A549 (cell line): ENCODE data around the gene GATA2.

ENCODE experiments used
- CBX2 ChIP-seq: fragments of 200-600 bp; sonication (generic); IDR thresholded peaks from 2 replicates; pipeline ENCODE4 v1.6.1; 2016; ENCODE audit warnings: low read depth, mild to moderate bottlenecking, borderline replicate concordance
- CEBPB ChIP-seq, 2 experiments: fragments of >200 bp in 1 of 2; sonication (Bioruptor Twin) in 1 of 2; formaldehyde crosslinking in 1 of 2; IDR thresholded peaks; 2 replicates each; pipeline ENCODE4 v1.6.1; 2012 to 2016
- CHD4 ChIP-seq: fragments of 200-600 bp; sonication (generic); IDR thresholded peaks from 2 replicates; pipeline ENCODE4 v1.6.1; 2016; ENCODE audit warnings: antibody characterized with exemption, mild to moderate bottlenecking, borderline replicate concordance
- CTCF ChIP-seq: fragments of >200 bp; sonication (Bioruptor Twin); formaldehyde crosslinking; IDR thresholded peaks from 3 replicates; pipeline ENCODE4 v1.5.1; 2016
- EP300 ChIP-seq, 2 experiments: fragments of >200 bp; sonication (Bioruptor Twin); formaldehyde crosslinking; IDR thresholded peaks; 2 replicates in 1 of 2; 3 replicates in 1 of 2; pipeline ENCODE4 v1.6.1; 2016 to 2017
- HDAC2 ChIP-seq: fragments of 200-600 bp; sonication (generic); IDR thresholded peaks from 2 replicates; pipeline ENCODE4 v1.6.1; 2016
- JUN ChIP-seq, 2 experiments: fragments of >200 bp; sonication (Bioruptor Twin); formaldehyde crosslinking; IDR thresholded peaks; 2 replicates in 1 of 2; 3 replicates in 1 of 2; pipeline ENCODE4 v1.6.1; 2016 to 2017
- KDM1A ChIP-seq: fragments of 200-600 bp; sonication (generic); IDR thresholded peaks from 2 replicates; pipeline ENCODE4 v1.6.1; 2016; ENCODE audit warnings: low read depth, mild to moderate bottlenecking
- MYC ChIP-seq: IDR thresholded peaks from 2 replicates; pipeline ENCODE4 v1.6.1; 2012; ENCODE audit warnings: mild to moderate bottlenecking, inconsistent platforms, low read length, improper control_type of control experiment, borderline replicate concordance
- PHF8 ChIP-seq: fragments of 200-600 bp; sonication (generic); IDR thresholded peaks from 2 replicates; pipeline ENCODE4 v1.6.1; 2016; ENCODE audit warnings: low read depth, mild to moderate bottlenecking, antibody characterized with exemption, moderate library complexity, borderline replicate concordance
- POLR2A ChIP-seq: IDR thresholded peaks from 2 replicates; pipeline ENCODE4 v1.6.1; 2012; ENCODE audit warnings: mild to moderate bottlenecking, low read length
- POLR2AphosphoS2 ChIP-seq: conservative IDR thresholded peaks from 2 replicates; pipeline ENCODE4 v1.6.1; 2012; ENCODE audit warnings: low read length, improper control_type of control experiment, inconsistent platforms
- RAD21 ChIP-seq, 2 experiments: fragments of >200 bp in 1 of 2; sonication (Bioruptor Twin) in 1 of 2; formaldehyde crosslinking in 1 of 2; IDR thresholded peaks in 1 of 2; conservative IDR thresholded peaks in 1 of 2; 2 replicates in 1 of 2; 3 replicates in 1 of 2; pipeline ENCODE4 v1.6.1; 2012 to 2018; ENCODE audit warnings: inconsistent platforms in 1 of 2
- RARB ChIP-seq: fragments of 250-450 bp; sonication (Bioruptor Pico); IDR thresholded peaks from 2 replicates; pipeline ENCODE4 v1.8.0; 2021; ENCODE audit warnings: mild to moderate bottlenecking, moderate library complexity

- TF ChIP-seq RAD21 (conservative IDR thresholded peaks at IDR 0.05 in 1 of 2, IDR thresholded peaks at IDR 0.05 in 1 of 2) = no peak
- TF ChIP-seq CHD4 = no peak
- no peak for TF ChIP-seq HDAC2
- TF ChIP-seq RARB (CRISPR knock-in tag) = no peak
- no peak for TF ChIP-seq MYC
- TF ChIP-seq CEBPB (IDR thresholded peaks at IDR 0.05) = no peak
- TF ChIP-seq POLR2A = no peak
- no peak for TF ChIP-seq CBX2
- no peak for TF ChIP-seq PHF8
- no peak for TF ChIP-seq CTCF
- TF ChIP-seq KDM1A = no peak
- TF ChIP-seq JUN (IDR thresholded peaks at IDR 0.05) = no peak
- TF ChIP-seq EP300 (IDR thresholded peaks at IDR 0.05) = no peak
- TF ChIP-seq POLR2AphosphoS2 = no peak
Observed at GRCh38 chr3:128499724-128500275, 6.8 kb upstream of the GATA2 start.
